HL-60 (cell line): Measurements from ENCODE around the gene CMIP.

Experiments
- DNase-seq, 2 experiments: peaks; one replicate each; pipeline ENCODE4 v3.0.0-alpha.2; 2010 to 2020; ENCODE audit warnings: low read depth in 1 of 2, low spot score in 1 of 2
- H3K27ac ChIP-seq: fragments of 250-450 bp; sonication (Bioruptor Pico); replicated peaks from 2 replicates; pipeline ENCODE4 v1.5.1; 2020; ENCODE audit warnings: mild to moderate bottlenecking, moderate library complexity
- H3K27me3 ChIP-seq: fragments of 250-450 bp; sonication (Bioruptor Pico); 2 replicates; pipeline ENCODE4 v1.5.1; 2021; ENCODE audit warnings: mild to moderate bottlenecking, moderate library complexity; ENCODE audit not compliant: insufficient read depth, poor library complexity, severe bottlenecking
- H3K4me3 ChIP-seq: replicated peaks from 2 replicates; pipeline ENCODE4 v1.5.1; 2011; ENCODE audit warnings: mild to moderate bottlenecking, control low read depth, low read length; ENCODE audit not compliant: insufficient read depth
- GABPA ChIP-seq: IDR thresholded peaks from 2 replicates; pipeline ENCODE4 v1.6.1; 2012; ENCODE audit warnings: low read depth
- POLR2AphosphoS5 ChIP-seq: IDR thresholded peaks from 2 replicates; pipeline ENCODE4 v1.6.1; 2012; ENCODE audit warnings: low read depth
- SPI1 ChIP-seq: IDR thresholded peaks from 2 replicates; pipeline ENCODE4 v1.6.1; 2012; ENCODE audit warnings: low read depth, mild to moderate bottlenecking, borderline replicate concordance
- TF ChIP-seq, protein P1 (sequence below): IDR thresholded peaks from one replicate; pipeline ENCODE4 v1.5.1; 2011; ENCODE audit warnings: low read length, control low read depth, inconsistent platforms; ENCODE audit not compliant: insufficient read depth
- TF ChIP-seq, protein P2 (sequence below): IDR thresholded peaks from 2 replicates; pipeline ENCODE4 v1.6.1; 2012; ENCODE audit warnings: low read depth; ENCODE audit not compliant: insufficient replicate concordance

Gene CMIP

DNA sequence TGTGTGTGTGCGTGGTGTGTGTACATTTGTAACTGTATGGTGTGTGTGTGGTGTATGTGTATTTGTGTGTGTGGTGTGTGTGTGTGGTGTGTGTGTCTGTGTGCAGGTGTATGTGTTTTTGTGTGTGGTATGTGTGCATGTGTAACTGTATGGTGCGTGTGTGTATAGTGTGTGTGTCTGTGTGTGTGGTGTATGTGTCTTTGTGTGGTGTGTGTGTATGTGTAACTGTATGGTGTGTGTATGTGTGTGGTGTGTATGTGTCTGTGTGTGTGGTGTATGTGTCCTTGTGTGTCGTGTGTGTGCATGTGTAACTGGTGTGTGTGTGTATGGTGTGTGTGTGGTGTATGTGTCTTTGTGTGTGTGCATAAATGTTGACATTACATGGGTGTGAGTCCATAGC lies 170.8 kb downstream of the CMIP start:
- TF ChIP-seq, protein P1, sequence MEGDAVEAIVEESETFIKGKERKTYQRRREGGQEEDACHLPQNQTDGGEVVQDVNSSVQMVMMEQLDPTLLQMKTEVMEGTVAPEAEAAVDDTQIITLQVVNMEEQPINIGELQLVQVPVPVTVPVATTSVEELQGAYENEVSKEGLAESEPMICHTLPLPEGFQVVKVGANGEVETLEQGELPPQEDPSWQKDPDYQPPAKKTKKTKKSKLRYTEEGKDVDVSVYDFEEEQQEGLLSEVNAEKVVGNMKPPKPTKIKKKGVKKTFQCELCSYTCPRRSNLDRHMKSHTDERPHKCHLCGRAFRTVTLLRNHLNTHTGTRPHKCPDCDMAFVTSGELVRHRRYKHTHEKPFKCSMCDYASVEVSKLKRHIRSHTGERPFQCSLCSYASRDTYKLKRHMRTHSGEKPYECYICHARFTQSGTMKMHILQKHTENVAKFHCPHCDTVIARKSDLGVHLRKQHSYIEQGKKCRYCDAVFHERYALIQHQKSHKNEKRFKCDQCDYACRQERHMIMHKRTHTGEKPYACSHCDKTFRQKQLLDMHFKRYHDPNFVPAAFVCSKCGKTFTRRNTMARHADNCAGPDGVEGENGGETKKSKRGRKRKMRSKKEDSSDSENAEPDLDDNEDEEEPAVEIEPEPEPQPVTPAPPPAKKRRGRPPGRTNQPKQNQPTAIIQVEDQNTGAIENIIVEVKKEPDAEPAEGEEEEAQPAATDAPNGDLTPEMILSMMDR = no peak
- TF ChIP-seq POLR2AphosphoS5 (no peak), SPI1 (no peak), GABPA (no peak)
- TF ChIP-seq, protein P2, sequence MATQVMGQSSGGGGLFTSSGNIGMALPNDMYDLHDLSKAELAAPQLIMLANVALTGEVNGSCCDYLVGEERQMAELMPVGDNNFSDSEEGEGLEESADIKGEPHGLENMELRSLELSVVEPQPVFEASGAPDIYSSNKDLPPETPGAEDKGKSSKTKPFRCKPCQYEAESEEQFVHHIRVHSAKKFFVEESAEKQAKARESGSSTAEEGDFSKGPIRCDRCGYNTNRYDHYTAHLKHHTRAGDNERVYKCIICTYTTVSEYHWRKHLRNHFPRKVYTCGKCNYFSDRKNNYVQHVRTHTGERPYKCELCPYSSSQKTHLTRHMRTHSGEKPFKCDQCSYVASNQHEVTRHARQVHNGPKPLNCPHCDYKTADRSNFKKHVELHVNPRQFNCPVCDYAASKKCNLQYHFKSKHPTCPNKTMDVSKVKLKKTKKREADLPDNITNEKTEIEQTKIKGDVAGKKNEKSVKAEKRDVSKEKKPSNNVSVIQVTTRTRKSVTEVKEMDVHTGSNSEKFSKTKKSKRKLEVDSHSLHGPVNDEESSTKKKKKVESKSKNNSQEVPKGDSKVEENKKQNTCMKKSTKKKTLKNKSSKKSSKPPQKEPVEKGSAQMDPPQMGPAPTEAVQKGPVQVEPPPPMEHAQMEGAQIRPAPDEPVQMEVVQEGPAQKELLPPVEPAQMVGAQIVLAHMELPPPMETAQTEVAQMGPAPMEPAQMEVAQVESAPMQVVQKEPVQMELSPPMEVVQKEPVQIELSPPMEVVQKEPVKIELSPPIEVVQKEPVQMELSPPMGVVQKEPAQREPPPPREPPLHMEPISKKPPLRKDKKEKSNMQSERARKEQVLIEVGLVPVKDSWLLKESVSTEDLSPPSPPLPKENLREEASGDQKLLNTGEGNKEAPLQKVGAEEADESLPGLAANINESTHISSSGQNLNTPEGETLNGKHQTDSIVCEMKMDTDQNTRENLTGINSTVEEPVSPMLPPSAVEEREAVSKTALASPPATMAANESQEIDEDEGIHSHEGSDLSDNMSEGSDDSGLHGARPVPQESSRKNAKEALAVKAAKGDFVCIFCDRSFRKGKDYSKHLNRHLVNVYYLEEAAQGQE = no peak
- Histone ChIP-seq H3K27ac (no peak overlapping the region), H3K27me3 (no peaks in the 10 kb centered on the region), H3K4me3 (no peak overlapping the region)
- DNase-seq = no peak

DNA sequence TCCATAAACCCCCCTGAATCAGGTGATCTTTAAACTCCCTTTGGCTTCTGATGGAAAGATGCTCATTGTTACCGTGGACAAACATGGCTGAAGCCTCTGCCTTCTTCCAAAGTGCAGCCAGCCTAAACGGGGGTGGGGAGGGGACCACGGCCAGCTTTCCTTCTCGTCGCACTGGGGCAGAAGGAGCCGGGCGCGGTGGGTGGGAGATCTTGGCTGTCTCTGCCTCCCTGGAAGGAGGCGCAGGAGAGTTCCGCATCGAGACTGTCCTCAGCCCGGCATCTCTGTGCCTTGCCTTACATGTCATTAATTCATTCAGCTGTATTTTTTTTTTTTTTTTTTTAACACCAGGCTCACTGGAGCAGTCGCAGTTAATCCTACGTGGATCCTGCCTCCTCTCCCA lies 171.2 kb downstream of the CMIP start:
- TF ChIP-seq GABPA (no peak), SPI1 (no peak), POLR2AphosphoS5 (no peak)
- TF ChIP-seq, protein P1 = no peak
- TF ChIP-seq, protein P2 = no peak
- no peak for DNase-seq
- Histone ChIP-seq H3K27ac (no peak overlapping the region), H3K4me3 (no peak overlapping the region), H3K27me3 (no peaks in the 10 kb centered on the region)

DNA sequence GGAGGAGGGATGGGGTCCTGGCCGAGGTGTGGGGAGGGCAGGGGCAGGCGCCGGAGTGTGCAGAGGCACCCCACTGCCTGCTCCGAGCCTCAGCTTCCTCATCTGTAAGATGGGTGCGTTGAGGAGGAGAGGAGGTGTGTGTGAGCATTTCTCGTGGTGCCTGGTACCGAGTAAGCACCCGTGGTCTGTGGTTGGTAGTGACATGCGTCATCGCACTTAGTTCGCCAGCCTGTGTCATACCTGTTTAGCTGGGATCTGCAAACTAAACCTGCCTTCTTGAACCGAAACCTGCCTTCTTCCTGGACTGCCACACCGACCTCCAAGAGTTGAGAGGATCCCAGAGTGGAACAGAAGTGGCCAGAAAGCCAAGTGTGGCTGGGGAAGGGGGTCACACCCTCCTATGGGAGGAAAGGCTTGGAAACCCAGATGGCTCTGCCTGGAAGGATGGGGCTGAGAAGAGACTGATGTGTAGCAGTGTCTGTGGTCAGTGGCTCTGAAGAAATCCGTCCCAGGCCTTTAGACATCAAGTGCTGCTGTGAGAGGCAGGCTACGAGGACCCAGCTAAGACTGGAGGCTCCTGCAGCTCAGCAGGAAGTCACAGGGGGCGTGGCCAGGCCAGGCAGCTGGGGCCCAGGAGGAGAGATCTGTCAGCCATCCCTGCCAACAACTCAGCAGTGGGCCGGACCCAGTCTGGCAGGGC lies 171.9 kb downstream of the CMIP start:
- H3K27ac ChIP-seq = no peak overlapping the region
- DNase-seq = peak in 1 of 2 experiments; percentile 64

DNA sequence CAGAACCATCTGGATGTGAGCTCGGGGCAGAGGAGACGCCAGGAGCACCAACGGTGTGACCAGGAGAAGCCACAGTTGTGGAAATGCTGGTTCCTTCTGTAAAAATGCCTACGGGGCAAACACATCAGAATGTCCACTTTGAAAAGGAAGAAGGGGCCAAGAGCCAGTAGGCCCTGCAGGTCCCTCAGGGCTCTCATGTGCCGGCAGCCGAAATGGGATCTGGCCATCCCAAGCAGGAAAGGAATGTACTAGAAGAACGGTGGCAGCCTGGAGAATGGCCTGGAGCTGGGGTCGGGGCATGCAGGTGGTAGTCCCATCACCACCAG lies 172.4 kb downstream of the CMIP start:
- Histone ChIP-seq H3K27me3 (no peaks in the 10 kb centered on the region), H3K4me3 (no peak overlapping the region), H3K27ac (no peak overlapping the region)
- TF ChIP-seq GABPA = no peak
- TF ChIP-seq SPI1 = no peak
- TF ChIP-seq POLR2AphosphoS5 = no peak
- TF ChIP-seq, protein P2 = no peak
- TF ChIP-seq, protein P1 = no peak
- DNase-seq = no peak

More for the DNA sequence above, 171.9 kb downstream of the CMIP start:
- TF ChIP-seq POLR2AphosphoS5 = no peak
- H3K27me3 ChIP-seq = no peaks in the 10 kb centered on the region
- H3K4me3 ChIP-seq = no peak overlapping the region
